Endothelial cell of umbilical vein (primary cell): ENCODE measurements around the gene CHSY1. TPM values are rescaled to one million over a fixed set of nuclear protein-coding genes. Genes with fewer than 3 reads are reported as not detected.

Experiments used
- BruUV-seq: library from RNA; stranded (reverse); fragments of 400-500 nt; replicated peaks from 2 replicates; lab custom pipeline; 2021; lab: Mats Ljungman, UMichigan
- CTCF ChIA-PET: fragments of 300-600, 350-600 bp; sonication (Branson Sonifier 250); formaldehyde crosslinking; loops from one replicate; lab custom pipeline; 2021; ENCODE audit warnings: antibody characterized with exemption, inconsistent platforms; lab: Charles Lee
- POLR2A ChIA-PET: fragments of 300-600, 350-600 bp; sonication (Branson Sonifier 250); formaldehyde crosslinking; loops from one replicate; lab custom pipeline; 2021; ENCODE audit warnings: antibody characterized with exemption, inconsistent platforms; lab: Charles Lee
- DNase-seq: peaks from one replicate; pipeline ENCODE4 v3.0.0-alpha.2; 2011; ENCODE audit warnings: low read depth, low spot score
- FAIRE-seq: peaks from 2 replicates; lab custom pipeline; 2011; peaks lifted over from hg19 to GRCh38; lab: Jason Lieb, UNC
- H2AFZ ChIP-seq: 2 replicates; pipeline ENCODE4 v1.6.0; 2012; ENCODE audit warnings: low read depth, low read length, control low read depth, inconsistent platforms
- H3K27ac ChIP-seq: 2 replicates; pipeline ENCODE4 v1.5.1; 2011; ENCODE audit warnings: low read depth, mild to moderate bottlenecking, control low read depth, low read length, moderate library complexity; ENCODE audit not compliant: insufficient read depth
- H3K27me3 ChIP-seq, 2 experiments: 2 replicates each; pipeline versions ENCODE4 v1.6.0 to v1.6.1; 2011; ENCODE audit warnings: low read length in 2 of 2, mixed read lengths in 1 of 2; ENCODE audit not compliant: control insufficient read depth in 2 of 2, insufficient read depth in 2 of 2
- H3K36me3 ChIP-seq, 2 experiments: 2 replicates in 1 of 2; 3 replicates in 1 of 2; pipeline ENCODE4 v1.5.1; 2011; ENCODE audit warnings: low read length in 2 of 2, mild to moderate bottlenecking in 1 of 2, moderate library complexity in 1 of 2; ENCODE audit not compliant: control insufficient read depth in 2 of 2, insufficient read depth in 2 of 2; ENCODE audit errors: extremely low read depth in 1 of 2
- H3K4me1 ChIP-seq: 3 replicates; pipeline ENCODE4 v1.5.1; 2011; ENCODE audit warnings: mild to moderate bottlenecking, low read length; ENCODE audit not compliant: control insufficient read depth, insufficient read depth; ENCODE audit errors: extremely low read depth
- H3K4me2 ChIP-seq: 2 replicates; pipeline ENCODE4 v1.6.1; 2011; ENCODE audit warnings: low read length, control low read depth, mixed read lengths; ENCODE audit not compliant: insufficient read depth
- H3K4me3 ChIP-seq, 3 experiments: fragments of 200-600 bp in 1 of 3; sonication (generic), shearing (Covaris generic) in 1 of 3; replicated peaks in 1 of 3; 2 replicates each; pipeline ENCODE4 v1.5.1; 2011 to 2016; ENCODE audit warnings: control low read depth in 3 of 3, low read length in 3 of 3, mild to moderate bottlenecking in 2 of 3, inconsistent platforms in 1 of 3, low read depth in 1 of 3, moderate library complexity in 1 of 3; ENCODE audit not compliant: insufficient read depth in 1 of 3
- H3K79me2 ChIP-seq: 2 replicates; pipeline ENCODE4 v1.6.0; 2012; ENCODE audit warnings: low read length, inconsistent platforms; ENCODE audit not compliant: control insufficient read depth, insufficient read depth
- H3K9ac ChIP-seq: replicated peaks from 2 replicates; pipeline ENCODE3; 2011; ENCODE audit warnings: low read length, control low read depth; ENCODE audit not compliant: insufficient read depth; ENCODE audit errors: extremely low read depth
- H3K9me1 ChIP-seq: replicated peaks from 3 replicates; pipeline ENCODE4 v1.6.0; 2011; ENCODE audit warnings: mild to moderate bottlenecking, low read length; ENCODE audit not compliant: control insufficient read depth, insufficient read depth; ENCODE audit errors: extremely low read depth
- H3K9me3 ChIP-seq: replicated peaks from 2 replicates; pipeline ENCODE4 v1.5.1; 2012; ENCODE audit warnings: low read length, inconsistent platforms; ENCODE audit not compliant: control insufficient read depth, insufficient read depth
- H4K20me1 ChIP-seq: replicated peaks from 2 replicates; pipeline ENCODE3; 2011; ENCODE audit warnings: mild to moderate bottlenecking, low read length; ENCODE audit not compliant: control insufficient read depth, insufficient read depth; ENCODE audit errors: extremely low read depth
- EZH2 ChIP-seq: IDR thresholded peaks from 2 replicates; pipeline ENCODE4 v1.6.1; 2012; ENCODE audit warnings: borderline replicate concordance, low read depth, mild to moderate bottlenecking, moderate library complexity, low read length, inconsistent platforms; ENCODE audit not compliant: severe bottlenecking
- FOS ChIP-seq: IDR thresholded peaks from 2 replicates; pipeline ENCODE4 v1.6.1; 2011; ENCODE audit warnings: mild to moderate bottlenecking, low read length, moderate library complexity, borderline replicate concordance; ENCODE audit not compliant: insufficient read depth
- GATA2 ChIP-seq: IDR thresholded peaks from 2 replicates; pipeline ENCODE4 v1.7.0; 2011; ENCODE audit warnings: low read depth, mild to moderate bottlenecking, moderate library complexity, mixed read lengths, low read length; ENCODE audit not compliant: insufficient read length, insufficient read depth
- JUN ChIP-seq: IDR thresholded peaks from 2 replicates; pipeline ENCODE4 v1.6.1; 2011; ENCODE audit warnings: borderline replicate concordance, low read depth; ENCODE audit not compliant: insufficient read length, insufficient read depth
- MYC ChIP-seq: IDR thresholded peaks from one replicate; pipeline ENCODE4 v1.6.1; 2011; ENCODE audit warnings: mild to moderate bottlenecking, low read depth, low read length
- POLR2A ChIP-seq: IDR thresholded peaks from 2 replicates; pipeline ENCODE4 v1.6.1; 2012; ENCODE audit warnings: low read depth, mild to moderate bottlenecking, control low read depth, low read length
- POLR2AphosphoS5 ChIP-seq: IDR thresholded peaks from 2 replicates; pipeline ENCODE4 v1.6.1; 2012; ENCODE audit warnings: low read depth, mild to moderate bottlenecking, control low read depth, low read length, moderate library complexity; ENCODE audit not compliant: insufficient read depth
- dilution Hi-C: fragments of 300-500 bp; cut with MboI; formaldehyde crosslinking; loops from one replicate; pipeline ENCODE4 v1.15.0; 2019; ENCODE audit warnings: low sequenced_read_pairs; ENCODE audit not compliant: extremely low pct_ligation_motif_present
- intact Hi-C: fragments of 100-400 bp; cut with micrococcal nuclease; formaldehyde crosslinking; loops from one replicate; pipeline ENCODE4 v1.10.0; 2022
- polyA plus RNA-seq, 4 experiments: library from polyadenylated mRNA; depleted of rRNA in 3 of 4; stranded (reverse) in 3 of 4; unstranded in 1 of 4; fragments of >200 nt; gene quantifications; 2 replicates each; pipeline versions ENCODE4 v1.2.1 to v1.2.3, GENCODE V29; 2011 to 2012; ENCODE audit warnings: missing spikeins in 1 of 4
- total RNA-seq: library from RNA; stranded (reverse); gene quantifications from 2 replicates; pipeline ENCODE4 v1.2.3, GENCODE V29; 2021
- TF ChIP-seq, protein P1 (sequence below): IDR thresholded peaks from 2 replicates; pipeline ENCODE4 v1.6.1; 2011; ENCODE audit not compliant: insufficient read depth, insufficient read length
- TF ChIP-seq, protein P2 (sequence below), 2 donors: IDR thresholded peaks; 1 replicate in 1 of 2; 2 replicates in 1 of 2; pipeline ENCODE4 v1.5.1; 2011; ENCODE audit warnings: low read length in 2 of 2, mild to moderate bottlenecking in 2 of 2, moderate library complexity in 2 of 2, control low read depth in 1 of 2, inconsistent platforms in 1 of 2, low read depth in 1 of 2; ENCODE audit not compliant: insufficient read depth in 1 of 2; ENCODE audit errors: extremely low read depth in 1 of 2

CHSY1 gene
- total and polyA plus RNA-seq, 2 donors (not counting 3 experiments of a cell fraction or from before 2014, with no cell fraction given), result 23.7 to 50.8 TPM

DNA sequence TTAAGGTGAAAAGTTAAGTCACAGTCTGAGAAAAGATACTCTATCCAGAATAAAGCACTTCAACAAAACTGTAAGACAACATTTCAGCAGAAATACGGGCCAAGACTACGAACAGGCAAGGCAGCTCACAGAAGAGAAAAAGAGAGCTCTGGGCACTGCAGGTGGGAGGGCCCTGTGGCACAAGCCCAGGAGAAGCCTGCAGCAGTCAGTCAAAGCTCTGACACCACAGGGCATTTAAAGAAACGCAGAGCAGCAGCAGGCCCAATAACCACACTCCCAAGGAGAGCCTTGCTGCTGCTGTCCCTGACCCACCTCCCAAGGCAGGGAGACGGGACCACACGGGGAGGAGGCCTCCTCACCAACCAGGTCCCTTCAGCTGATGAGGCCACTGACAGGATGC is 19.2 kb downstream of the CHSY1 start:
- no peak overlapping the region for H3K9ac ChIP-seq
- H3K36me3 ChIP-seq, result peaks cover 5 to 9% of the 10 kb centered on the region in 2 experiments
- H3K4me3 ChIP-seq, result no peak overlapping the region
- H3K9me3 ChIP-seq, result no peaks in the 10 kb centered on the region
- DNase-seq, result no peak
- FAIRE-seq, result no peak
- dilution Hi-C loops, result no loop called here
- H3K27me3 ChIP-seq, result no peaks in the 10 kb centered on the region
- H3K4me2 ChIP-seq, result no peak overlapping the region
- BruUV-seq, result no TSS peak
- no peak overlapping the region for H2AFZ ChIP-seq
- no peaks in the 10 kb centered on the region for H3K4me1 ChIP-seq
- H3K9me1 ChIP-seq, result no peaks in the 10 kb centered on the region
- peaks cover 19% of the 10 kb centered on the region for H4K20me1 ChIP-seq
- POLR2A ChIA-PET, result no interaction called here
- intact Hi-C loops, result no loop called here
- TF ChIP-seq MYC, result no peak
- TF ChIP-seq FOS, result no peak
- no peak for TF ChIP-seq POLR2A
- no peak for TF ChIP-seq EZH2
- TF ChIP-seq, protein P1, sequence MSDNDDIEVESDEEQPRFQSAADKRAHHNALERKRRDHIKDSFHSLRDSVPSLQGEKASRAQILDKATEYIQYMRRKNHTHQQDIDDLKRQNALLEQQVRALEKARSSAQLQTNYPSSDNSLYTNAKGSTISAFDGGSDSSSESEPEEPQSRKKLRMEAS, result no peak
- TF ChIP-seq POLR2AphosphoS5, result no peak
- TF ChIP-seq JUN, result no peak
- TF ChIP-seq GATA2, result no peak
- TF ChIP-seq, protein P2, sequence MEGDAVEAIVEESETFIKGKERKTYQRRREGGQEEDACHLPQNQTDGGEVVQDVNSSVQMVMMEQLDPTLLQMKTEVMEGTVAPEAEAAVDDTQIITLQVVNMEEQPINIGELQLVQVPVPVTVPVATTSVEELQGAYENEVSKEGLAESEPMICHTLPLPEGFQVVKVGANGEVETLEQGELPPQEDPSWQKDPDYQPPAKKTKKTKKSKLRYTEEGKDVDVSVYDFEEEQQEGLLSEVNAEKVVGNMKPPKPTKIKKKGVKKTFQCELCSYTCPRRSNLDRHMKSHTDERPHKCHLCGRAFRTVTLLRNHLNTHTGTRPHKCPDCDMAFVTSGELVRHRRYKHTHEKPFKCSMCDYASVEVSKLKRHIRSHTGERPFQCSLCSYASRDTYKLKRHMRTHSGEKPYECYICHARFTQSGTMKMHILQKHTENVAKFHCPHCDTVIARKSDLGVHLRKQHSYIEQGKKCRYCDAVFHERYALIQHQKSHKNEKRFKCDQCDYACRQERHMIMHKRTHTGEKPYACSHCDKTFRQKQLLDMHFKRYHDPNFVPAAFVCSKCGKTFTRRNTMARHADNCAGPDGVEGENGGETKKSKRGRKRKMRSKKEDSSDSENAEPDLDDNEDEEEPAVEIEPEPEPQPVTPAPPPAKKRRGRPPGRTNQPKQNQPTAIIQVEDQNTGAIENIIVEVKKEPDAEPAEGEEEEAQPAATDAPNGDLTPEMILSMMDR (IDR thresholded peaks at IDR 0.05; ENCODE audit: extremely low read depth in 1 of 2, insufficient read depth in 1 of 2, low read depth in 1 of 2, low read length in 2 of 2), result no peak
- no peak overlapping the region for H3K27ac ChIP-seq
- CTCF ChIA-PET, result interaction anchor here (1.2 kb wide), 1 partner anchor 16 kb away, joined by 3 read pairs; no protein-coding TSS in a partner anchor
- H3K79me2 ChIP-seq, result peaks cover 93% of the 10 kb centered on the region
